UCSD-AML1 (cell line): Measurements from ENCODE around the gene SREK1.
A peak's percentile ranks its signal among the peaks of the same experiment; 100 is the strongest.
"Not testable (repeated sequence)": the region's sequence is repeated elsewhere in the genome, so short reads cannot be mapped to it uniquely, and the experiment has no call there.

Experiments used
- DNase-seq: peaks from one replicate; lab custom pipeline; 2025; ENCODE audit not compliant: unreplicated experiment; lab: John Stamatoyannopoulos, UW

The SREK1 gene

GRCh38 chr5:66144074-66144833 lies at the start of gene SREK1:
TSS of gene SREK1 (plus strand) at chr5:66144300. CDS start at chr5:66144377, 77 bp downstream.
- DNase-seq, result peak; percentile 93

GRCh38 chr5:66100851-66101250 lies 43.2 kb upstream of the SREK1 start:
- no peak for DNase-seq

GRCh38 chr5:66113160-66113559 lies 30.9 kb upstream of the SREK1 start:
- DNase-seq, result no peak

GRCh38 chr5:66118304-66118703 lies 25.8 kb upstream of the SREK1 start:
- no peak for DNase-seq

- DNase-seq, result no peak
Measured at GRCh38 chr5:66122379-66123034, 21.6 kb upstream of the SREK1 start.

- DNase-seq, result no peak
Measured at GRCh38 chr5:66129144-66129543, 15.0 kb upstream of the SREK1 start.

GRCh38 chr5:66130493-66130892 lies 13.6 kb upstream of the SREK1 start:
- DNase-seq, result no peak

- DNase-seq, result no peak
Measured at GRCh38 chr5:66134407-66134861, 9.7 kb upstream of the SREK1 start.

- DNase-seq, result no peak
Measured at GRCh38 chr5:66136053-66136452, 8.0 kb upstream of the SREK1 start.

GRCh38 chr5:66136944-66137343 lies 7.2 kb upstream of the SREK1 start:
- not testable (repeated sequence) for DNase-seq

- no peak for DNase-seq
Measured at GRCh38 chr5:66138637-66139317, 5.3 kb upstream of the SREK1 start.

GRCh38 chr5:66139318-66139712 lies 4.8 kb upstream of the SREK1 start:
- DNase-seq, result no peak

GRCh38 chr5:66142417-66142816 lies 1.7 kb upstream of the SREK1 start:
- no peak for DNase-seq

- no peak for DNase-seq
Measured at GRCh38 chr5:66143473-66144073, 527 bp upstream of the SREK1 start.

- no peak for DNase-seq
Measured at GRCh38 chr5:66144834-66145390, 812 bp downstream of the SREK1 start.

GRCh38 chr5:66145737-66146136 lies 1.6 kb downstream of the SREK1 start:
- no peak for DNase-seq

GRCh38 chr5:66149950-66150349 lies 5.8 kb downstream of the SREK1 start:
- DNase-seq, result no peak

- DNase-seq, result no peak
Measured at GRCh38 chr5:66151030-66151429, 6.9 kb downstream of the SREK1 start.

- no peak for DNase-seq
Measured at GRCh38 chr5:66151491-66151890, 7.4 kb downstream of the SREK1 start.

GRCh38 chr5:66157046-66157445 lies 12.9 kb downstream of the SREK1 start:
- DNase-seq, result no peak

- DNase-seq, result no peak
Measured at GRCh38 chr5:66161356-66161755, 17.3 kb downstream of the SREK1 start.
